Neural progenitor cell (in vitro differentiated cells): ENCODE measurements around the gene SLC12A7. TPM values are rescaled to one million over a fixed set of nuclear protein-coding genes. Genes with fewer than 3 reads are reported as not detected.

Source experiments
- DNase-seq: peaks from one replicate; pipeline ENCODE4 v3.0.0-alpha.2; 2016; ENCODE audit warnings: low spot score
- H2AFZ ChIP-seq: fragments of 200-600 bp; sonication (generic); replicated peaks from 2 replicates; pipeline ENCODE4 v1.6.1; 2016; ENCODE audit warnings: antibody characterized with exemption
- H3F3A ChIP-seq: fragments of 200-600 bp; sonication (generic); 2 replicates; pipeline ENCODE4 v1.6.1; 2016; ENCODE audit warnings: antibody characterized with exemption, low read depth
- H3K27ac ChIP-seq: fragments of 200-600 bp; sonication (generic); 2 replicates; pipeline ENCODE4 v1.5.1; 2016; ENCODE audit warnings: mild to moderate bottlenecking
- H3K27me3 ChIP-seq: fragments of 200-600 bp; sonication (generic); 2 replicates; pipeline ENCODE4 v1.6.1; 2016; ENCODE audit warnings: mild to moderate bottlenecking, moderate library complexity
- H3K36me3 ChIP-seq: fragments of 200-600 bp; sonication (generic); 2 replicates; pipeline ENCODE4 v1.5.1; 2016
- H3K4me1 ChIP-seq: fragments of 200-600 bp; sonication (generic); 2 replicates; pipeline ENCODE4 v1.6.1; 2016; ENCODE audit warnings: mixed run types
- H3K4me2 ChIP-seq: fragments of 200-600 bp; sonication (generic); 2 replicates; pipeline ENCODE4 v1.6.1; 2016
- H3K4me3 ChIP-seq: fragments of 200-600 bp; sonication (generic); 2 replicates; pipeline ENCODE4 v1.5.1; 2016
- H3K79me2 ChIP-seq: fragments of 200-600 bp; sonication (generic); 2 replicates; pipeline ENCODE4 v1.6.1; 2016; ENCODE audit warnings: low read depth
- H3K9ac ChIP-seq: fragments of 200-600 bp; sonication (generic); 2 replicates; pipeline ENCODE4 v1.6.1; 2016
- H3K9me3 ChIP-seq: fragments of 200-600 bp; sonication (generic); 2 replicates; pipeline ENCODE4 v1.5.1; 2016; ENCODE audit warnings: low read depth
- H4K20me1 ChIP-seq: fragments of 200-600 bp; sonication (generic); 2 replicates; pipeline ENCODE4 v1.6.1; 2016; ENCODE audit warnings: low read depth
- H3K27ac Mint-ChIP-seq: 3 replicates; pipeline ENCODE4 v1.8.0; 2021; ENCODE audit warnings: mixed read lengths
- H3K27me3 Mint-ChIP-seq: 2 replicates; pipeline ENCODE4 v1.8.0; 2022; ENCODE audit warnings: low read depth, mild to moderate bottlenecking, inconsistent platforms, moderate library complexity, mixed read lengths; ENCODE audit not compliant: insufficient read depth
- H3K36me3 Mint-ChIP-seq: 3 replicates; pipeline ENCODE4 v1.8.0; 2021; ENCODE audit warnings: mixed read lengths
- H3K4me1 Mint-ChIP-seq: 3 replicates; pipeline ENCODE4 v1.8.0; 2021; ENCODE audit warnings: mixed read lengths
- H3K4me3 Mint-ChIP-seq: 3 replicates; pipeline ENCODE4 v1.8.0; 2021; ENCODE audit warnings: mild to moderate bottlenecking, moderate library complexity, mixed read lengths
- H3K9me3 Mint-ChIP-seq: 3 replicates; pipeline ENCODE4 v1.8.0; 2020; ENCODE audit warnings: mixed read lengths
- EZH2 ChIP-seq: fragments of 200-600 bp; sonication (generic); IDR thresholded peaks from 2 replicates; pipeline ENCODE4 v1.6.1; 2017; ENCODE audit warnings: antibody characterized with exemption, mild to moderate bottlenecking, moderate library complexity
- EZH2phosphoT487 ChIP-seq: fragments of 200-600 bp; sonication (generic); IDR thresholded peaks from 2 replicates; pipeline ENCODE4 v1.6.1; 2017; ENCODE audit warnings: antibody characterized with exemption
- total RNA-seq: library from RNA; depleted of rRNA; stranded (reverse); fragments of >200 nt; gene quantifications from 2 replicates; pipeline ENCODE4 v1.2.3, GENCODE V29; 2015; ENCODE audit warnings: low replicate concordance
- TF ChIP-seq, protein P1 (sequence below): fragments of 200-600 bp; sonication (generic); IDR thresholded peaks from 2 replicates; pipeline ENCODE4 v1.5.1; 2017; ENCODE audit warnings: antibody characterized with exemption, mild to moderate bottlenecking

Gene SLC12A7
- total RNA-seq, 1 donor from 2014 or later, result 7.5 TPM

DNA sequence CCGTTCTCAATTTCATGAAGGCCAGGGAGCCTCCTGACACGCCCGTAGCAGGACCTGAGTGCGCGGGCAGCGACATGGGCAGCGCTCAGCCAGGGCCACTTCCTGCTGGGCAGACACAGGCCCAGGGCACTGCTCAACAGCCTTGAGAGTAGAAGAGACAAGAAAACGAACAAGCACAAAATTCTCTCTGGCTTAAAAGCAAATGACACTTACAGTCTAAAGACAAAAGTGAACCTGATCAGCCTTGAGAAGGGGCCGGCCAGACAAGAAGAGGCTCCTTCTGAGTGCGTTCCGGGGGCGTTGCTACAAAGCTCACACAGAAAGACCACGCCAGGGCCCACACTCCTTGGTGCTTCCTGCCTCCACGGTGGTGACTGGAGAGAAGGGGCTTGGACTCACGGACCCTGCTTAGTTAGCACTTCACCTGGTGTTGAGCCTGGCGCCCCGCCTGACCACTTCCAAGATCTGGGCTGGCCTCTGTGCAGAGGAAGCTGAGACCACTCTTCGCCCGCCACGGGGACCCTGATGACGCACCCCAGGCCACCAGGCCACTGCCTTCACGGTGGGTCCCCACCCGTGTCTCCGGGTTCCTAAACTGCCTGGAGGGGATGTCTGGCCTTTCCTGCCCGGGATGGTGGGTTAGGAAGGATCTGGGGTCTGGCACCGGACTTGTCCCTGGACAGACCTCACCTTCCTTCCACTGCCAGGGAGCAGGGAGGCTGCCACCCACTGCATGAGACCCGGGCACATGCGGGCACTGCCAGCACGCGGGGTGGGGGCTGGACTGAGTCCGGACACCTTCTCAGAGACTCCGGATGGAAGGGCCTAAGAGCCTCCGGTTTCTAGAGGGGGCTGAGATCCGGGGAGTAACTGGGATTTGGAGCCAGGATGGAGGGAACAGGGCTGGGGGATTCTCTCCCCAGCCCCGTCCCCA, 1.3 kb downstream of the SLC12A7 start:
- H3K79me2 ChIP-seq, result peaks cover 55% of the 10 kb centered on the region
- H3K9me3 ChIP-seq, result no peaks in the 10 kb centered on the region
- H4K20me1 ChIP-seq, result peaks cover 56% of the 10 kb centered on the region
- Mint-ChIP-seq H3K36me3 (no peaks in the 10 kb centered on the region), H3K9me3 (no peaks in the 10 kb centered on the region), H3K4me3 (peak overlapping the region; percentile 88), H3K27ac (no peak overlapping the region), H3K4me1 (peaks cover 25% of the 10 kb centered on the region), H3K27me3 (peaks cover 8% of the 10 kb centered on the region)
- H3F3A ChIP-seq, result no peaks in the 10 kb centered on the region
- peak overlapping the region; percentile 94 for H3K4me3 ChIP-seq
- peak overlapping the region; percentile 80 for H3K4me2 ChIP-seq
- no peak for DNase-seq
- no peak overlapping the region for H3K27ac ChIP-seq
- peak overlapping the region; percentile 73 for H3K9ac ChIP-seq
- TF ChIP-seq, protein P1, sequence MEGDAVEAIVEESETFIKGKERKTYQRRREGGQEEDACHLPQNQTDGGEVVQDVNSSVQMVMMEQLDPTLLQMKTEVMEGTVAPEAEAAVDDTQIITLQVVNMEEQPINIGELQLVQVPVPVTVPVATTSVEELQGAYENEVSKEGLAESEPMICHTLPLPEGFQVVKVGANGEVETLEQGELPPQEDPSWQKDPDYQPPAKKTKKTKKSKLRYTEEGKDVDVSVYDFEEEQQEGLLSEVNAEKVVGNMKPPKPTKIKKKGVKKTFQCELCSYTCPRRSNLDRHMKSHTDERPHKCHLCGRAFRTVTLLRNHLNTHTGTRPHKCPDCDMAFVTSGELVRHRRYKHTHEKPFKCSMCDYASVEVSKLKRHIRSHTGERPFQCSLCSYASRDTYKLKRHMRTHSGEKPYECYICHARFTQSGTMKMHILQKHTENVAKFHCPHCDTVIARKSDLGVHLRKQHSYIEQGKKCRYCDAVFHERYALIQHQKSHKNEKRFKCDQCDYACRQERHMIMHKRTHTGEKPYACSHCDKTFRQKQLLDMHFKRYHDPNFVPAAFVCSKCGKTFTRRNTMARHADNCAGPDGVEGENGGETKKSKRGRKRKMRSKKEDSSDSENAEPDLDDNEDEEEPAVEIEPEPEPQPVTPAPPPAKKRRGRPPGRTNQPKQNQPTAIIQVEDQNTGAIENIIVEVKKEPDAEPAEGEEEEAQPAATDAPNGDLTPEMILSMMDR, result no peak
- TF ChIP-seq EZH2 (peak; percentile 18), EZH2phosphoT487 (no peak)
- H3K36me3 ChIP-seq, result no peaks in the 10 kb centered on the region
- H3K27me3 ChIP-seq, result no peaks in the 10 kb centered on the region
- no peak overlapping the region for H2AFZ ChIP-seq
- peaks cover 16% of the 10 kb centered on the region for H3K4me1 ChIP-seq

DNA sequence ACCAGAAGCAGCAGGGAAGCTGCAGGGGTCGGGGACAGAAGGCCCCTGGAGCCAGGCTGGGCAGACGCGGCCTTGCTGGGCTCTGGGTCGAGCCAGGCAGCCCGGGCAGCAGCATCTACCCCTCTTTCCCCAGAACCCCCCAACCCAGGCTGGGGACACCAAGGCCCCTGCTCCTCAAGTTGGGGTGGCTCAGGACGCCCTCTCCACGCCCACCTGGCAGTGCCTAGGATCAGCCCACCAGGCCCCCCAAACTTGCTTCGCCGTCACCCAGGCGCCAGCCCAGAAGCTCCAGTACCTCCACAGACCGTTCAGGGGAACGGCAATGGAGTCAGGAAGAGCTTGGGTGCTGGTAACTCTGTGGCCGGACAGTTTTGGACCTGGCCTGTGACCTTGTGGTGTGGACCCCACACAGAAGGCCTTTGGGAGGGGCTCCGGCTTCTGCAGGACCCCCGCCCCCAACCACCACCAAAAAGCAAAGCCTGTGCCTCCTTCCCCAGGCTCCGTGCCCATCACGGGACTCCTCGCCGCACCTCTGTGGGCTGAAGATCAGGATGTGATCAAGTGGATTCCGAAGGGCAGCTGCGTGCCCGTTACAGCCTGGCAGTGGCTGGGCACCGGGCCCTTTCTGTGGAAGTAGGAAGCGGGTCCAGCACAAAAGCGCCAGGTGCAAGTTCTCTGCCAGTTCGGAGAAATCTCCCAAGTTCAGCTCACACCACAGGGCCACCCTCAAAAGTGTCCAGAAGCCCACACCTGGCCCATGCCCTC, 2.1 kb downstream of the SLC12A7 start:
- H3F3A ChIP-seq, result no peaks in the 10 kb centered on the region
- peak overlapping the region; percentile 88 for H3K4me3 Mint-ChIP-seq
- no peaks in the 10 kb centered on the region for H3K9me3 ChIP-seq
- H3K4me1 Mint-ChIP-seq, result peaks cover 25% of the 10 kb centered on the region
- no peak overlapping the region for H2AFZ ChIP-seq
- no peak overlapping the region for H3K4me2 ChIP-seq
- peaks cover 6% of the 10 kb centered on the region for H3K27me3 Mint-ChIP-seq
- no peak overlapping the region for H3K27ac ChIP-seq
- H3K4me1 ChIP-seq, result peaks cover 22% of the 10 kb centered on the region
- H3K36me3 ChIP-seq, result no peaks in the 10 kb centered on the region
- H3K36me3 Mint-ChIP-seq, result no peaks in the 10 kb centered on the region
- H3K9ac ChIP-seq, result no peak overlapping the region
- H3K4me3 ChIP-seq, result no peak overlapping the region
- H3K27me3 ChIP-seq, result no peaks in the 10 kb centered on the region
- TF ChIP-seq EZH2, result no peak
- TF ChIP-seq, protein P1, result no peak
- no peak for TF ChIP-seq EZH2phosphoT487
- peaks cover 63% of the 10 kb centered on the region for H4K20me1 ChIP-seq
- H3K79me2 ChIP-seq, result peaks cover 64% of the 10 kb centered on the region
- no peaks in the 10 kb centered on the region for H3K9me3 Mint-ChIP-seq
- H3K27ac Mint-ChIP-seq, result no peak overlapping the region
- DNase-seq, result no peak

- Histone ChIP-seq H3K27ac (no peak overlapping the region), H3K4me2 (no peak overlapping the region), H3K36me3 (no peaks in the 10 kb centered on the region), H2AFZ (no peak overlapping the region), H3F3A (peaks cover under 1% of the 10 kb centered on the region), H3K27me3 (no peaks in the 10 kb centered on the region), H3K9me3 (no peaks in the 10 kb centered on the region), H3K79me2 (peaks cover 73% of the 10 kb centered on the region), H3K9ac (no peak overlapping the region), H3K4me1 (peaks cover 27% of the 10 kb centered on the region), H3K4me3 (no peak overlapping the region), H4K20me1 (peaks cover 72% of the 10 kb centered on the region)
- no peak overlapping the region for H3K4me3 Mint-ChIP-seq
- H3K27me3 Mint-ChIP-seq, result peaks cover 5% of the 10 kb centered on the region
- DNase-seq, result no peak
- no peaks in the 10 kb centered on the region for H3K36me3 Mint-ChIP-seq
- TF ChIP-seq EZH2 (no peak), EZH2phosphoT487 (no peak)
- TF ChIP-seq, protein P1, result no peak
- peaks cover 25% of the 10 kb centered on the region for H3K4me1 Mint-ChIP-seq
- H3K27ac Mint-ChIP-seq, result no peak overlapping the region
- H3K9me3 Mint-ChIP-seq, result no peaks in the 10 kb centered on the region
These were observed 3.0 kb downstream of the SLC12A7 start for GRCh38 chr5:1108865-1109174.
